Activated T-cell treated with anti-CD3 and anti-CD28 coated beads for 1 hour (primary cell): ENCODE data around the gene SAMD8.

Experiments used
- DNase-seq: peaks from one replicate; pipeline ENCODE4 v3.0.0-alpha.2; 2020; ENCODE audit warnings: low read depth

The SAMD8 gene

DNA sequence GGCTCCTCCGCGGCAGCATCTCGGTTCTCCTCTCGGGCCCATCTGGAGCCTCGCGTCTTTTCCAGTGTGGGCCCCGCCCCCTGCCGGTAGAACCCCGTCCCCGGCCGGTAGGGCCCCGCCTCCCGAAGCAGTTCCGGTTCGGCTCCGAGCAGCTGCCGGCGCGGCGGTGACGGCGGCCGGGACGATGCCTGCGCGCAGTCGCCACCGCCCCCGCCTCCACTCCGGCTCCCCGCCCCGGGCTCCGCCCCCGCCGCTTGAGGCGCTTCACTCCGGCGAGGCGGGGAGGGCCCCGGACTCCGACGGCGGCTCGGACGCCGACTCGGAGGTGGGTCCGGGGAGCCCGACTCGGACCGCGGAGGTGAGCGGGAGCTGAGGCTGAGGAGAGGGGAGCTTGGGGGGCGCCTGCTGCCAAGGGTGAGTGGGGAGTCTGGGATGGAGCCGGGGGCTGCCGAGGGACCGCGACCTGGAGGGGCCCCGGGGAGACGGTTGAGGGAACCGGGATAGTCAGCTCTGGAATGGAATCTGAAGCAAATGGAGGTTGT is at the start of gene SAMD8:
Gene SAMD8 (plus strand): TSS at position 292 of the 542 bp plus-strand sequence. CDS start 38,873 bp downstream, outside the sequence.
- peak; percentile 91 for DNase-seq

GRCh38 chr10:75061709-75062505 is 49.5 kb upstream of the SAMD8 start:
- DNase-seq, result no peak

DNA sequence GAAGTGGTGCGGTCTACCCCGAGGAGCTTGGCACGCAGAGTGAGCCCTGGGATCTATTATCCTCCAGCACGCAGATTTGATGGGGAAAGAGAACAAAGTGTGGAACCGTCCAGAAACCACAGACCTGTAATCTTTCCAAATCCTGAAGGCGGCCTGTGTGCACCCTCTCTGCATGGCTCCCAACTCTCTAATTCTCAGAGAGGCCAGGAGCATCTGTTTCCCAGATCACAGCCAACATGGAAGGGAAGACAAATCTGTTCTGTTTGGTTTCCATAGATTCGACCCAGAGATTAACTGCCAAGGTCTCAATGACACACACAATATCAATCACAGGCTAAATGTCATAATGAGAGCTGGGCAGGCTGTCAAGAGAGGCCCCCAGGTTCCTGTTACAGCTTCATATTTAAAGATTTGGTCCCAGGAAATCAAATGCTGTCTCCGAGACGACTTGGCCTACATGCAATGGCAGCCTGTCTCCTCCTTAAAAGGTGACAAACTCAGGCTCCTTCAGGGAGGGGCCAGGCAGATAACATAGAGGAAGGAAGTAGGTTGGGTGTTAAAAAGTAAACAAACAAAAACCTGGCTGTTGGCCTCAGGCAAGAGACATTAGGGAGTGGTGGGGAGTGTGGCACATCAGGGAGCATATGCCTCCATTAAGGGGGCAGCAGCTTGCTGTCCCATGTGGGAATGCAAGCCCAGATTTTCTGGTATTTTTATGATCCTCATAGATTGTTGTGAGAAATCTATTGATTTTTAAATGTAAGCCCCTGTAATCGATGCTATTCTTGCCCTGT is 48.8 kb upstream of the SAMD8 start:
- no peak for DNase-seq

- DNase-seq, result no peak
These were observed 47.8 kb upstream of the SAMD8 start for GRCh38 chr10:75063461-75064230.

GRCh38 chr10:75065076-75065475 is 46.4 kb upstream of the SAMD8 start:
- DNase-seq, result no peak

- no peak for DNase-seq
These were observed 45.2 kb upstream of the SAMD8 start for GRCh38 chr10:75066271-75066670.

DNA sequence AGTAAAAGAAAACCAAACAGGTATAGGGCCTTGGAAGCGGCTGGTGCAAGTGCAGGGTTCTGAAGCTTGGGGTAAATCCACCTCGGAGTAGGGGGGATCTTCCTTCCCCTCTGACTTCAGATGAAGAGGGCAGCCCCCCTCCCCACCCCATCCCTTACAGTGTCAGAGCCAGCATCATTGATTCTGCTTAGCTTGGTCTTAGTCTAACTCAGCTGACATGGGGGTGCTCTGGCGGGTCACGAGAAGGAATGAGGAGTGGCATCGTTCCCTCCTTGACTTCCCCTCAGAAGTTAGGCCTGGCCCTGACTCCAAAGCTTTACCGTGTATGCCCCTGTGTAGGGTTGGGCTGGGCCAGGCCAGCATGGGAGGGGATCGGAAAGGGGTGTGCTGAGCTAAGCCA is 44.2 kb upstream of the SAMD8 start:
- no peak for DNase-seq

DNA sequence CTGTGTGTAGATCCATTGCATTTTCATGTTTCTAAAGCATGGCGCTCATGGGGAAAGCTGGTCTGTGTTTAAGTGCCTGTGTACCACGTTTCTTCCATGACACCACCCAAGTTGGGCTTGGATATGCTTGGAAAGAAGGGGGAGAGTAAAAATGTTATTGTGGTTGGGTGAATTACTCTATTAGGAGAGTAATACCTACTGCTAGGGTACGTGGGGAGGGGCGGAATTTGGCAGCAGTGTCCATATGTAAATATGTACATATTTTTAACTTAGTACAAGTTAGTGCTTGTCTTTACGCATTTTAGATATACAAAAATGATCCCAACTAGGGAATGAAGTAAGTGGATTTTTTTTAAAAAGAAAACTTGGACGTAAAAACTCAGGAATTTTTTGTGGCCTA is 42.9 kb upstream of the SAMD8 start:
- no peak for DNase-seq

- no peak for DNase-seq
These were observed 41.0 kb upstream of the SAMD8 start for GRCh38 chr10:75070476-75070875.

DNA sequence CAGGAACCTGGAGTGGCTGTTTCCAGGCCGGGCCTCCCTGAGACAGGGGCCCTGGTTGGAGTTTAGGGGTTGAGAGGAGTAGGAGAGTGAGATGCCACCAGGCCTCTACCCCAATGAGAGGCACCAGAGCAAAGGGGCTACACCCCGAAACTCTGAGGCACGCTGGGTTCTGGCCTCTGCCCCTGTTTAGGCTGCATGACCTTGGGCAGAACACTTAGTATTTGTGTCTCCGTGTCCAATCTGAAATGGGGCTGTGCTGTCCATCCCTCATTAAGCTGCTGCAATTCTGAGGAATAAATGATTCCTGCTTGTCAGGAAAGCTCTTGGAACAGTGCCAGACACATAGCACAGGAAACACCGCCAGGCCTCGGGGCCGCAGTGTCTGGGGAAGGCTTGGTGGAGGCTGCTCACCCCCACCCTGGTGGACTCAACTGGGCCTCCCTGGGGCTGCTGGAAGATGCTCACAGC is 40.5 kb upstream of the SAMD8 start:
- no peak for DNase-seq

DNA sequence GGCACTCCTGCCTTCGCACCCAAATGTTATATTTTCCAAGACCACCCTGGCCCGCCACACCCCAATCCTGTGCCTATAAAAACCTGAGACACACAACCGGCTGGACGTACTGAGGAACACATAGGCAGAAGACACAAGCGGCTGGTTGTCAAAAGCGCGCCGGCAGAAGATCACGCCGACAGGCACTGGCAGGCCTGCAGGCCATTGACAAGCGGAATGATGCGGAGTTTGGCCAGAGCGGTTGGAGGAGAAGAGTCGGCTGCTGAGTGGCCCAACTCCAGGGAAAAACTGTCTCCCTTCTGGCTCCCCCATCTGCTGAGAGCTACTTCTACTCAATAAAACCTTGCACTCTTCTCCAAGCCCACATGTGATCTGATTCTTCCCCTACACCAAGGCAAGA is 39.7 kb upstream of the SAMD8 start:
- no peak for DNase-seq

DNA sequence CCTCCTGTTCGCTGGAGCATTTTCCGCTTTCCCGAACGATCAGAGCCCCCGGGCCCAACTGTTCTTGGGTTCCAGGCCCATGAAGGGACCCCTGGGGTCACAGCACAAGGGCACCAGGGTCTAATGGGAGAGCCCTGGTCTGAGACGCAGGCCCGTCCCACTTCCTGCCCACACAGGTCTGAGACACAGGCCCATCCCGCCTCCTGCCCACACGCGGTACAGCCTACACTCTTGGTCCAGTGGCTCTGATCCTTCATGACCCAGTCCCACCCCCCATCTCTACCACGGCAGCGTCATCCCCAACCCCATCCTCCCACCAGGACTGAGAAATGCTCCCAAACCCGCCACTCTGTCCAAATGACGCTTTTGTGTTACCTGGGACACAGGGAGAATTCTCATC is 38.7 kb upstream of the SAMD8 start:
- no peak for DNase-seq

- no peak for DNase-seq
These were observed 38.0 kb upstream of the SAMD8 start for GRCh38 chr10:75073442-75073841.

DNA sequence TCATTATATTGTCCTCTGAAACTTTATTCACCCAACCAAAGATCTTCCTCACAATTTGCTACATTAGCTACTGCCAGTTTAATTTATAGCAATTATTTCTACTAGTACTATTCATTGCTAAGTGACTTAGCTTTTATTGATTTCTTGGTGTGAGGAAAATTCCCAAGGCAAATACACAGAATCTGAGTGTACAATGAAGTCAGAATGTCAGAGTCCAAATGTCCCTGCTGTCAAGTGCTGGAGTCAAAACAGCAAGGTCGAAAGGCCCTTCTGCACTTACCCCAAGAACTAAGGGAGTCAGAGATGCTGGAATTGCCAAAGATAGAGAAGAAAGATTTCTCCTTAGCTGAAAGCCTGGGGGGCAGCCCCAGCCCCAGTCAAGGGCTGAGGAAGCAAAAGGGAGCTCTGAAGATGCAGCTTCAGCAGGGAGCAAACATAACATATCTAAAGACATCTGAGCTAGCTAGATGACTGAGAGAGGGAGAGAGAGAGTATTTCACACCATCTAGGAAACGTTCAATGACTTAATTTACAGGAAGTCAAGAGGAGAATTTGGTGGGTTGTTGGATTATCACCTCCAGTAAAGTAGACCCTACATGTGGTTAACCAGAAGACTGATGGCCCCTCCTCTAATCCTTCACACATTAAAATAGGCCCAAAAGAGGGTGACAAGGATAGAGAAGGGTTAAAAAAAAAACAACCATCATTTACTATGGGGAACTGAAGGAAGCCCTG is 36.6 kb upstream of the SAMD8 start:
- DNase-seq, result no peak

DNA sequence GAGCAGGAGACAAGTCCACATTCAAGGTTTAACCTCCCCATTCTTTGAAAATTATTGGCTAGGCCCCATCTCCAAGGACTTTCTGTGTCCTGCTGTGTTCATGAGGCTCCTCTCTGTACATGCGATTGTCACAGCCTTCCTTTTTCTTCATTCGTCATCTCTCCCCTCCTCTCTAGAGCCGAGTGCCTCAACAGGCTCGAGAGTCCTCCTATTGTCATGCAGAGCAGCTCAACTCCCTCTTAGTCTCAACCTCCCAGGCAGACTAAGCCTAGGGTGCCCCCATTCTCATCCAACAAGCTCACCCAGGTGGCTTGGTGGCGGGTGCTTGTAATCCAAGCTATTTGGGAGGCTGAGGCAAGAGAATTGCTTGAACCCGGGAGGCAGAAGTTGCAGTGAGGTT is 35.1 kb upstream of the SAMD8 start:
- no peak for DNase-seq

- no peak for DNase-seq
These were observed 31.9 kb upstream of the SAMD8 start for GRCh38 chr10:75079436-75080083.

- DNase-seq, result no peak
These were observed 30.9 kb upstream of the SAMD8 start for GRCh38 chr10:75080554-75080953.

DNA sequence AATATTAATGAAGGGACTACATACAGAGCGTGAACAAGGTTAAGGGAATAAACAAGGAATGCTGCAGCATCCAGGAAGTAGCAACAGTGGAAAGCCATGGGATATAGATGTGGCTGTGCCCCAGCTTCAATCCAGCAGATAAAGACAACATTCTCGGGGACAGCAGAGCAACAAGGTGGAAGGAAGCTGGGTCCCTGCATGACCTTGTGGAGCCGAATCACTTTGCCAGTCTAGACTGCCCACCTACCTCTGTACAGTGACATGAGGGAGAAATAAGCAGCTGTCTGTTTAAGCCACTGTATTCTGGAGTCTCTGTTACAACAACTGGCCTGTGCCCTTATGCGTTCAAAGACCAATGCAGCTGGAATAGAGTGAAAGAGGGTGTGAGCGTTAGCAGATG is 30.1 kb upstream of the SAMD8 start:
- no peak for DNase-seq

- DNase-seq, result no peak
These were observed 27.3 kb upstream of the SAMD8 start for GRCh38 chr10:75083972-75084833.

GRCh38 chr10:75084834-75085384 is 26.5 kb upstream of the SAMD8 start:
- no peak for DNase-seq
